WTC11 (cell line): Measurements from ENCODE around the gene NPLOC4. TPM values are rescaled to one million over a fixed set of nuclear protein-coding genes. Genes with fewer than 3 reads are reported as not detected.

Experiments used
- ATAC-seq: fragments of 200-7000 bp; cut with Tn5 transposase; 2 replicates; pipeline ENCODE4 v1.10.0; 2021; ENCODE audit warnings: mild to moderate bottlenecking, moderate library complexity
- CTCF ChIA-PET: fragments of 300-600 bp; sonication (Branson Sonifier 250); formaldehyde crosslinking; loops from one replicate; lab custom pipeline; 2021; ENCODE audit warnings: antibody characterized with exemption; lab: Charles Lee
- POLR2A ChIA-PET: fragments of 350-600 bp; sonication (Branson Sonifier 250); formaldehyde crosslinking; loops from one replicate; lab custom pipeline; 2021; ENCODE audit warnings: antibody characterized with exemption; lab: Charles Lee
- DNase-seq: peaks from one replicate; pipeline ENCODE4 v3.0.0; 2021; ENCODE audit warnings: low spot score
- H3K27ac Mint-ChIP-seq: 2 replicates; pipeline ENCODE4 v1.8.0; 2021; ENCODE audit warnings: mixed read lengths
- H3K27me3 Mint-ChIP-seq: 2 replicates; pipeline ENCODE4 v1.8.0; 2021; ENCODE audit warnings: low read depth, mild to moderate bottlenecking, moderate library complexity, mixed read lengths
- H3K36me3 Mint-ChIP-seq: 2 replicates; pipeline ENCODE4 v1.8.0; 2021; ENCODE audit warnings: mixed read lengths
- H3K4me1 Mint-ChIP-seq: 2 replicates; pipeline ENCODE4 v1.8.0; 2022; ENCODE audit warnings: mixed read lengths
- H3K4me3 Mint-ChIP-seq: 2 replicates; pipeline ENCODE4 v1.8.0; 2021; ENCODE audit warnings: mild to moderate bottlenecking, moderate library complexity, mixed read lengths
- H3K9me3 Mint-ChIP-seq: 2 replicates; pipeline ENCODE4 v1.8.0; 2021; ENCODE audit warnings: mixed read lengths
- EMX1 ChIP-seq: fragments of 250-450 bp; sonication (Bioruptor Pico); IDR thresholded peaks from 2 replicates; pipeline ENCODE4 v1.8.0; 2021; ENCODE audit warnings: mild to moderate bottlenecking
- HMGA2 ChIP-seq: fragments of 250-450 bp; sonication (Bioruptor Pico); IDR thresholded peaks from 2 replicates; pipeline ENCODE4 v1.4.0; 2021; ENCODE audit warnings: mild to moderate bottlenecking, moderate library complexity
- KAT7 ChIP-seq: sonication (generic); formaldehyde crosslinking; IDR thresholded peaks from 2 replicates; pipeline ENCODE4 v1.8.1; 2023; ENCODE audit warnings: missing genetic modification reagents, mild to moderate bottlenecking, borderline replicate concordance
- MLX ChIP-seq: sonication (generic); formaldehyde crosslinking; IDR thresholded peaks from 2 replicates; pipeline ENCODE4 v1.8.1; 2023; ENCODE audit warnings: mild to moderate bottlenecking, missing genetic modification reagents, moderate library complexity
- MXD4 ChIP-seq: fragments of 250-450 bp; sonication (Bioruptor Pico); IDR thresholded peaks from 2 replicates; pipeline ENCODE4 v1.8.0; 2021; ENCODE audit warnings: mild to moderate bottlenecking, moderate library complexity, borderline replicate concordance
- MYBL2 ChIP-seq: sonication (generic); formaldehyde crosslinking; IDR thresholded peaks from 2 replicates; pipeline ENCODE4 v1.8.1; 2023; ENCODE audit warnings: mild to moderate bottlenecking, moderate library complexity, missing genetic modification reagents
- NFE2L1 ChIP-seq: sonication (generic); formaldehyde crosslinking; IDR thresholded peaks from 2 replicates; pipeline ENCODE4 v1.8.1; 2023; ENCODE audit warnings: missing genetic modification reagents
- NR3C1 ChIP-seq: sonication (generic); formaldehyde crosslinking; conservative IDR thresholded peaks from 2 replicates; pipeline ENCODE4 v1.8.1; 2023; ENCODE audit warnings: low read depth, mild to moderate bottlenecking, missing genetic modification reagents
- PREB ChIP-seq: sonication (generic); formaldehyde crosslinking; IDR thresholded peaks from 2 replicates; pipeline ENCODE4 v1.8.1; 2022; ENCODE audit warnings: mild to moderate bottlenecking, missing genetic modification reagents, moderate library complexity, borderline replicate concordance
- SP1 ChIP-seq: sonication (generic); formaldehyde crosslinking; conservative IDR thresholded peaks from 2 replicates; pipeline ENCODE4 v1.8.1; 2022; ENCODE audit warnings: missing genetic modification reagents
- TEAD4 ChIP-seq: sonication (generic); formaldehyde crosslinking; IDR thresholded peaks from 2 replicates; pipeline ENCODE4 v1.8.0; 2022; ENCODE audit warnings: mild to moderate bottlenecking, missing genetic modification reagents
- ZNF121 ChIP-seq: sonication (generic); formaldehyde crosslinking; IDR thresholded peaks from 2 replicates; pipeline ENCODE4 v1.8.0; 2023; ENCODE audit warnings: missing genetic modification reagents
- ZNF219 ChIP-seq: sonication (generic); formaldehyde crosslinking; IDR thresholded peaks from 2 replicates; pipeline ENCODE4 v1.8.0; 2023; ENCODE audit warnings: missing genetic modification reagents, mild to moderate bottlenecking, borderline replicate concordance
- ZNF263 ChIP-seq: sonication (generic); formaldehyde crosslinking; IDR thresholded peaks from 2 replicates; pipeline ENCODE4 v1.8.1; 2022; ENCODE audit warnings: low read depth, mild to moderate bottlenecking, moderate library complexity, missing genetic modification reagents
- ZNF532 ChIP-seq: fragments of 250-450 bp; sonication (Bioruptor Pico); IDR thresholded peaks from 2 replicates; pipeline ENCODE4 v1.9.0; 2021; ENCODE audit warnings: mild to moderate bottlenecking, borderline replicate concordance
- total RNA-seq: library from RNA; stranded (reverse); gene quantifications from 3 replicates; pipeline ENCODE4 v1.2.3, GENCODE V29; 2021
- TF ChIP-seq, protein P1 (sequence below): sonication (generic); formaldehyde crosslinking; IDR thresholded peaks from 2 replicates; pipeline ENCODE4 v1.8.0; 2022; ENCODE audit warnings: mild to moderate bottlenecking, missing genetic modification reagents
- TF ChIP-seq, protein P2 (sequence below): sonication (generic); formaldehyde crosslinking; IDR thresholded peaks from 2 replicates; pipeline ENCODE4 v1.8.1; 2022; ENCODE audit warnings: mild to moderate bottlenecking, moderate library complexity, missing genetic modification reagents
- TF ChIP-seq, protein P3 (sequence below): sonication (generic); formaldehyde crosslinking; IDR thresholded peaks from 2 replicates; pipeline ENCODE4 v1.8.1; 2023; ENCODE audit warnings: mild to moderate bottlenecking, missing genetic modification reagents
- TF ChIP-seq, protein P4 (sequence below): sonication (generic); formaldehyde crosslinking; IDR thresholded peaks from 2 replicates; pipeline ENCODE4 v1.8.0; 2022; ENCODE audit warnings: mild to moderate bottlenecking, missing genetic modification reagents

The NPLOC4 gene
- total RNA-seq, 1 experiment from 2014 or later: 83.5 TPM

GRCh38 chr17:81556175-81556691 is 80.7 kb downstream of the NPLOC4 start:
- Mint-ChIP-seq H3K4me3 (no peak overlapping the region), H3K9me3 (no peaks in the 10 kb centered on the region), H3K27ac (peak overlapping the region; percentile 45; the same call in 1 of the 2 replicates), H3K4me1 (peaks cover 17% of the 10 kb centered on the region), H3K36me3 (peaks cover 12% of the 10 kb centered on the region), H3K27me3 (no peaks in the 10 kb centered on the region)
- ChIA-PET CTCF (no interaction called here), POLR2A (interaction anchor here (1.1 kb wide), 1 partner anchor 9 kb away, joined by 3 read pairs; no protein-coding TSS in a partner anchor)
- no peak for DNase-seq
- ATAC-seq: no peak
- no peak for TF ChIP-seq MLX (CRISPR knock-in tag)

DNA sequence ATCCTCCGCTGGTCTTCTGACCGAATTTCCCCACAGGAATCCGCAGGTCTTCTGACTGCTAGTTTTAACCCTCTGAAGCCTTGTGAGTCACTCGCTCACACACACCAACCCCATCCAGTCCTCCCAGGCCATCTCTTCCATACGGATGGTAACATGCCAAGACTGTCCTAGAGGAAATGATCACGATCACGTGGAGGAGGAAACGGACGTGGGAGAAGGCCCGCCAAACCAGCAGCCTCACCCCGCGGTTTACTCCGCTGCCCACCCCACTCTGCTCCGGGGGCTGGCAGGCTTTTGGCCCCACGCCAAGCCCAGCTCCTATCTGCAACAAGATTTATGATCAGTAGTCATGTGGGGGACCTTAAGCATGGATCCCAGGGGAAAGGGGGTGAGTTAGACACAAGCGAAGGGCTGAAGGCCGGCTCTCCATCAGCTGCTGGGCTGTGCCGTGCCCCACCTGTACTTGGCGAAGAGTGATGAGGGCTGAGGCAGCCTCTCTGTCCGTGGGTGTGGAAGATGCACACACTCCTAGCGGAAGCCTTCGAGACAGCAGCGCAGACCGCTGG is 83.2 kb downstream of the NPLOC4 start:
- no peaks in the 10 kb centered on the region for H3K27me3 Mint-ChIP-seq
- DNase-seq: no peak
- no peak for TF ChIP-seq KAT7 (CRISPR knock-in tag)
- TF ChIP-seq, all 79 proteins: peak for 0
- ChIA-PET POLR2A (no interaction called here), CTCF (interaction anchor here (1.5 kb wide), 1 partner anchor 315 kb away, joined by 3 read pairs; the partner anchor contains the start of genes NDUFAF8 and TEPSIN)
- Mint-ChIP-seq H3K27ac (peak overlapping the region; percentile 92), H3K4me3 (peak overlapping the region; percentile 85), H3K9me3 (no peaks in the 10 kb centered on the region), H3K4me1 (peaks cover 20% of the 10 kb centered on the region), H3K36me3 (peaks cover 19% of the 10 kb centered on the region)
- peak; percentile 0; the same call in 1 of the 2 replicates for ATAC-seq

GRCh38 chr17:81553018-81553615 is 83.8 kb downstream of the NPLOC4 start:
- peaks cover 20% of the 10 kb centered on the region for H3K4me1 Mint-ChIP-seq
- H3K4me3 Mint-ChIP-seq: peak overlapping the region; percentile 85
- ChIA-PET CTCF (interaction anchor here (0.8 to 2.2 kb wide), 9 partner anchors 15 to 300 kb away, joined by 3 to 14 read pairs (median 4); partner anchors contain the start of gene ACTG1), POLR2A (interaction anchor here (1.2 to 1.3 kb wide), 3 partner anchors 16 to 40 kb away, joined by 3 to 4 read pairs (median 4); partner anchors contain the start of gene ACTG1)
- H3K36me3 Mint-ChIP-seq: peaks cover 16% of the 10 kb centered on the region
- no peaks in the 10 kb centered on the region for H3K9me3 Mint-ChIP-seq
- peak overlapping the region; percentile 92 for H3K27ac Mint-ChIP-seq
- TF ChIP-seq PREB: no peak
- TF ChIP-seq ZNF219 (CRISPR knock-in tag): no peak
- TF ChIP-seq ZNF532 (CRISPR knock-in tag): no peak
- TF ChIP-seq SP1: peak; percentile 70; the same call in 1 of the 2 replicates
- no peak for TF ChIP-seq NR3C1 (CRISPR knock-in tag)
- TF ChIP-seq, protein P1, sequence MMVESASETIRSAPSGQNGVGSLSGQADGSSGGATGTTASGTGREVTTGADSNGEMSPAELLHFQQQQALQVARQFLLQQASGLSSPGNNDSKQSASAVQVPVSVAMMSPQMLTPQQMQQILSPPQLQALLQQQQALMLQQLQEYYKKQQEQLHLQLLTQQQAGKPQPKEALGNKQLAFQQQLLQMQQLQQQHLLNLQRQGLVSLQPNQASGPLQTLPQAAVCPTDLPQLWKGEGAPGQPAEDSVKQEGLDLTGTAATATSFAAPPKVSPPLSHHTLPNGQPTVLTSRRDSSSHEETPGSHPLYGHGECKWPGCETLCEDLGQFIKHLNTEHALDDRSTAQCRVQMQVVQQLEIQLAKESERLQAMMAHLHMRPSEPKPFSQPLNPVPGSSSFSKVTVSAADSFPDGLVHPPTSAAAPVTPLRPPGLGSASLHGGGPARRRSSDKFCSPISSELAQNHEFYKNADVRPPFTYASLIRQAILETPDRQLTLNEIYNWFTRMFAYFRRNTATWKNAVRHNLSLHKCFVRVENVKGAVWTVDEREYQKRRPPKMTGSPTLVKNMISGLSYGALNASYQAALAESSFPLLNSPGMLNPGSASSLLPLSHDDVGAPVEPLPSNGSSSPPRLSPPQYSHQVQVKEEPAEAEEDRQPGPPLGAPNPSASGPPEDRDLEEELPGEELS (CRISPR knock-in tag): no peak
- TF ChIP-seq HMGA2 (CRISPR knock-in tag): no peak
- TF ChIP-seq, protein P2, sequence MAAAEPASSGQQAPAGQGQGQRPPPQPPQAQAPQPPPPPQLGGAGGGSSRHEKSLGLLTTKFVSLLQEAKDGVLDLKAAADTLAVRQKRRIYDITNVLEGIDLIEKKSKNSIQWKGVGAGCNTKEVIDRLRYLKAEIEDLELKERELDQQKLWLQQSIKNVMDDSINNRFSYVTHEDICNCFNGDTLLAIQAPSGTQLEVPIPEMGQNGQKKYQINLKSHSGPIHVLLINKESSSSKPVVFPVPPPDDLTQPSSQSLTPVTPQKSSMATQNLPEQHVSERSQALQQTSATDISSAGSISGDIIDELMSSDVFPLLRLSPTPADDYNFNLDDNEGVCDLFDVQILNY (CRISPR knock-in tag): no peak
- TF ChIP-seq MYBL2 (CRISPR knock-in tag): peak; percentile 29; the same call in 1 of the 2 replicates
- TF ChIP-seq, protein P3, sequence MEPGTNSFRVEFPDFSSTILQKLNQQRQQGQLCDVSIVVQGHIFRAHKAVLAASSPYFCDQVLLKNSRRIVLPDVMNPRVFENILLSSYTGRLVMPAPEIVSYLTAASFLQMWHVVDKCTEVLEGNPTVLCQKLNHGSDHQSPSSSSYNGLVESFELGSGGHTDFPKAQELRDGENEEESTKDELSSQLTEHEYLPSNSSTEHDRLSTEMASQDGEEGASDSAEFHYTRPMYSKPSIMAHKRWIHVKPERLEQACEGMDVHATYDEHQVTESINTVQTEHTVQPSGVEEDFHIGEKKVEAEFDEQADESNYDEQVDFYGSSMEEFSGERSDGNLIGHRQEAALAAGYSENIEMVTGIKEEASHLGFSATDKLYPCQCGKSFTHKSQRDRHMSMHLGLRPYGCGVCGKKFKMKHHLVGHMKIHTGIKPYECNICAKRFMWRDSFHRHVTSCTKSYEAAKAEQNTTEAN: no peak; the same call in 1 of the 2 replicates
- no peak for TF ChIP-seq ZNF121
- TF ChIP-seq ZNF263 (CRISPR knock-in tag): no peak
- no peak for TF ChIP-seq EMX1
- TF ChIP-seq, protein P4, sequence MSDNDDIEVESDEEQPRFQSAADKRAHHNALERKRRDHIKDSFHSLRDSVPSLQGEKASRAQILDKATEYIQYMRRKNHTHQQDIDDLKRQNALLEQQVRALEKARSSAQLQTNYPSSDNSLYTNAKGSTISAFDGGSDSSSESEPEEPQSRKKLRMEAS (CRISPR knock-in tag): peak; percentile 66; the same call in 1 of the 2 replicates
- no peak for TF ChIP-seq MXD4 (CRISPR knock-in tag)
- peak; percentile 58; the same call in 1 of the 2 replicates for TF ChIP-seq NFE2L1 (CRISPR knock-in tag)
- 0 out of 2 replicates have a peak, but pooled peaks have one; percentile 8 for TF ChIP-seq TEAD4 (CRISPR knock-in tag)
- peak; percentile 75 for ATAC-seq
- no peaks in the 10 kb centered on the region for H3K27me3 Mint-ChIP-seq
- DNase-seq: peak; percentile 76
